Stimulated activated CD8-positive, alpha-beta memory T cell treated with anti-CD3 and anti-CD28 coated beads, Interleukin-15, amount 100 ng/mL, for 4 hours (primary cell): ENCODE measurements around the gene GNG3.
"Not testable (repeated sequence)": the region's sequence is repeated elsewhere in the genome, so short reads cannot be mapped to it uniquely, and the experiment has no call there.

Experiments
- DNase-seq, 2 donors: peaks; one replicate each; pipeline ENCODE4 v3.0.0-alpha.2; 2020; ENCODE audit warnings: low read depth in 2 of 2

Gene GNG3

DNA sequence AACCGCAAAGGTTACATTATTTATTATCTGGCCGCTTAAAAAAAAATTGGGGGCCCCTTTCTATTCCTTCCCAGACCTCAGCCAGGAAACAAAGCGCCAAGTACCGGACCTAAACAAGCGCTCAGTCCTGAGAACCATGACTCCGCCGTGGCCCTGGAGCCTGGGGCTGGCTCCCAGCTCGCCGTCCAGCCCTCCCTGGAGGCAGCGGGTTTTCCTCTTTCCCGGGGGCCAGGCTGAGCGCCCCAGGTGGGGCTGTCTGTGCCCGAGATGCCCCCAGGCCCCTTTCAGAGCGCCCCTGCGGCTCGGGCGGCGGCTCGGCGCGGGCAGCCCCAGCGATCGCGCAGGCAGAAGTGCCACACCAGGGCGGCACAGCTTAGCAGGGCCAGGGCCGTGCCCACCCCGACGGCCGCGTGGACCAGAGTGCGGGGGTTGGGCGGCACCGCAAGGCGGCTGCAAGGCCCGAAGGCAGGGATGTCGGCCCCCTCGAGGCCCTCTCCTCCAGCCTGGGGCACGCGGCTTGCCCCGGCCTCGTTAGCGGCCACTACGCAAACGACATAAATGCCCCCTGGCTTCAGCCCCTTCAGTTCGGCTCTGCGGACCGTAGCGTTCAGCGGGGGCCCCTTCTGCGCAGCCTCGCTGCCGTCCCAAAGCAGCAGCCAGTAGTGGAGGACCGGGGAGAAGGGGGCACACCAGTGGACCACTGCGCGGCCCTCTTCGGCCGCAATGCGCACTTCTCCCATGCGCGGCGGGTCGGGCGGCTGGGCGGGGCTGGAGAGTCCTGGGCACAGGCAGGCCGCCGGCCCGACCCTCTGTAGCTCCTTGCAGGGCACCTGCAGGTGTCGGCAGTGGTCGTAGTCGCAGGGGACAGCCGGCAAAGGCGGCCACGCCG is 19.7 kb upstream of the GNG3 start:
- DNase-seq: no peak

DNA sequence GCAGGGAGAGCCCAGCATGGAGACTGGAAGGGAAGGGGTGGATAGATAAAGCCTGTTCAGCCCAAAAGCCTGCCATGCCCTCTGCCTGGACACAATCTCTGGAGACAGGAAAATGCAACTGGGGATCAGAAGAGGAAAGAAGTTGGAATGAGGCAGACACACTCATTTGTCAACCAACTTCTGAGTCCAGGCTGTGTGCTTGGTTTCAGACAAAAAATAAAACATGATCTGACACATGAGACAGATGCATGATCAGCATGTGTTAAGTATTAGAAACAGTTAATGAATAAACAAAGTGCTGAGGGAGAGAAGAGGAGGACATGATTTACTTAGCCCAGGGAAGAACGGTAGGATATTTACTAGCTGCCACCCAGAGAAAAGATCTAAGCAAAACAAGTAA is 19.0 kb upstream of the GNG3 start:
- DNase-seq: no peak

DNA sequence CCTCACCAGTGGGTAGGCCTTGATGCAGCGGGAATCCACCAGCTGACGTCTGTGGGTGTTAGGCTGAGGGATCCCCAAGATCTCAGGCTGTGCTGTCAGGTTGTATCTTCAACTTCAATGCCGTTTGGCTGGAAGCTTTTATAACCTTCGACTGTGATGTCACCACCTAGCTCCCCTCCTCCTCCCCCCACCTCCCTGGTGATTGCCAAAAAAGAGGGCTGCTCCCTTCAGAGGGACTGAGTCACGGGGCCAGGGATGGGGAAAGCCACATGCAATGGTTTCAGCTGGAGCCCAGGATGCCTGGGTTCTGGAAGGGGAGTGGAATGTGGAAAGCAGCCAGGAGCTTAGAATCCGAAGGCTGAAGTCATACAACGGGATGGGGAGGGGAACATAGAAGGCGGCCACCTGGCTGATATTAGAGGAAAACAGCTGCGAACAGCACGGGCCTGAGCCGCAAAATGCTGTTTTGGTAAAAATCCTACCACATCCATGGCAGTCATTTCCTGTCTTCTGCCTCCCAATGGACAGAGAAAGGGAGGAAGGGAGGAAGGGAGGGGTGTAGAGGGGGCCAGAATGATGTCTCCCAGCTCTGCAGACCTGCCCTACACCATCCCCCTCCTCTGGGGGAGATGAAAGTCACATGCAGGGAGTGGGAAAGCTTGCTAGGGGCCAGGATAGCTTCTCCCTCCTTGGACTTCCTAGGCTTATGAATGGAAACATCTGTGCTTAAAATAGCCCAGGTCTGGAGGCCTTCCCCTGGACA is 17.9 kb upstream of the GNG3 start, which contains the start of gene LRRN4CL:
LRRN4CL (minus strand) TSS at position 110 of the 763 bp plus-strand sequence. CDS start 1,022 bp downstream, outside the sequence.
- no peak for DNase-seq

DNA sequence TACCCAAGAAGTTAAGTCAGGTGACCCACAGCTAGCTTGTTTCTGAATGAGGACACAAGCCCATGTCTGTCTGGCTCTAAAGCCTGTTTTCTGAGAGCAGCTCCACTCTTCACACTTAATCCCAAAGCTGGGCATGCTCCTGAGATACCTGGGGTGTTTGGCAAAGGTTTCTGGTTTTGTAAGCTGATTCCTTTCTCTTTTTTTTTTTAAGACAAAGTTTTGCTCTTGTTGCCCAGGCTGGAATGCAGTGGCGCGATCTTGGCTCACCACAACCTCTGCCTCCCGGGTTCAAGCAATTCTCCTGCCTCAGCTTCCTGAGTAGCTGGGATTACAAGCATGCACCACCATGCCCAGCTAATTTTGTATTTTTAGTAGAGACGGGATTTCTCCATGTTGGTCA is 13.9 kb upstream of the GNG3 start:
- DNase-seq: not testable (repeated sequence)

DNA sequence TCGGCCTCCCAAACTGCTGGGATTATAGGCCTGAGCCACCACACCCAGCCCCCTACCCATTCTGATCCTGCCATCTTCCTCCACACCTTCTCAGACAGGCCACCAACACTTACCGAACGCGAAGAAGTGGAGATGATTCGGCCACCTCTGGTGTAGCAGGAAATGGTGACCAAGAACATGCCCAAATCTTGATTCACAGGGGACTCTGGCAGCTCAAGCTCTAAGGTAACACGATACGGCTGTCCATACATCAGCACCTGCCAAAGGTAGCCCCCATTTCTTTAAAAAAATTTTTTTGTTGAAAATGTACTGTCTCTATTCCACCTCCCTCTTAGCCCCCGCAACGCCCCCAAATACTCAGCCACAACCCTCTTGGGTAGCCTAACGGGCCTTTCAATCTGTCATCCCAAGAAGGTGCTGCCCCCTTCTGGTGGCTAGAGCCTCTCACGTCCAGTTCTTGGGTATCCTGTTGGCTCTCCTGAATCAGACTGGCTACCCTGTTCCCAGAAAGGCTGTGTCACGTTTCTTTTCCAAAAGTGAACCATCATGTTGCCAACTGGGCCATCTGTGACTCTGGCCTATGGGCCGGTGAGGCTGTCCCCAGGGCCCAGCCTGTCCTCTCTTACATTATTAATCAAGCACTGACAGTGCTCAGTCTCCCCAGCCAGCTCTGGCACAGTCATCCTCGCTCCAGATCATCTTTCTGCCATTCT is 12.9 kb upstream of the GNG3 start:
- DNase-seq: peak; percentile 54 to 60

DNA sequence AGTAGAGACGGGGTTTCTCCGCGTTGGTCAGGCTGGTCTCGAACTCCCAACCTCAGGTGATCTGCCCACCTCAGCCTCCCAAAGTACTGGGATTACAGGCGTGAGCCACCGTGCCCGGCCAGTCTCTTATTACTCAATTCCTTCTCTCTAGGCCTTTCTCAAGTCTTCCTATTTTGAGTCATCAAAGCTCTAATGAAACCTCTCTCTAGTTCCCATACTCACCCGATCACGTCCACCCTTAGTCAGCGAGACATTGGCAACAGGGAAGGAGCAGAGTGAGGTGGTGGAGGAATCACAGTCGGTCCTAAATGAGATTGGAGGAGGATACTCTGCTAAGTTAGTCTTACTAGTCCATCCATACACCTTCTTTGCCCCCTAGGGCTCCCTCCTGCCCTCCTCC is 5.2 kb upstream of the GNG3 start:
- DNase-seq: no peak

DNA sequence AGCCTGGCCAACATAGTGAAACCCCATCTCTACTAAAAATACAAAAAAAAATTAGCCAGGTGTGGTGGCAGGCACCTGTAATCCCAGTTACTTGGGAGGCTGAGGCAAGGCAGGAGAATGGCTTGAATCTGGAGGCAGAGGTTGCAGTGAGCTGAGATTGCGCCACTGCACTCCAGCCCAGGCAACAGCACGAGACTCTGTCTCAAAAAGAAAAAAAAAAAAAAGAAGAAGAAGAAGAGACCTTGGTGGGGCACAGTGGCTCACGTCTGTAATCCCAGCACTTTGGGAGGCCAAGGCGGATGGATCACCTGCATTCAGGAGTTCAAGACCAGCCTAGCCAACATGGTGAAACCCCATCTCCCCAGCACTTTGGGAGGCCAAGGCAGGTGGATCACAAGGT is 3.6 kb upstream of the GNG3 start:
- DNase-seq: not testable (repeated sequence)

DNA sequence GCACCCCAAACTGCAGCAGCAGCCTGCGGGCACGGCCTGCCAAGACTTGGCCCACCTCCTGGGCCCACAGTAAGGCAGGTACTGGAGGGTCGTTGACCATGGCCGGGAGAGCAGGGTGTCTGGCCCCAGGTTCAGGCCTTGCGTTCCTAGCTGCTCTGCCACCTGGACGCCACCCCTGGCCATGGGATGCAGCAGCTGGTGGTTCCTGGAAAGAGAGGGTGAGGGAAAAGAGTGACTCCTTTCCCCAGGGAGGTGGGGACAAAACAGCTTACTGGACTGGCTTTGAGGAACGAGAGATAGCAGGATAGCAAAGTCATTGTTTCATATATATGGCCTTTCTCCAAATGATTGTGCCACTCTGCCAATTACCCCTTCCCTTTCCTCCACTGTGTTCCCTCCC is 2.1 kb upstream of the GNG3 start:
- DNase-seq: no peak

DNA sequence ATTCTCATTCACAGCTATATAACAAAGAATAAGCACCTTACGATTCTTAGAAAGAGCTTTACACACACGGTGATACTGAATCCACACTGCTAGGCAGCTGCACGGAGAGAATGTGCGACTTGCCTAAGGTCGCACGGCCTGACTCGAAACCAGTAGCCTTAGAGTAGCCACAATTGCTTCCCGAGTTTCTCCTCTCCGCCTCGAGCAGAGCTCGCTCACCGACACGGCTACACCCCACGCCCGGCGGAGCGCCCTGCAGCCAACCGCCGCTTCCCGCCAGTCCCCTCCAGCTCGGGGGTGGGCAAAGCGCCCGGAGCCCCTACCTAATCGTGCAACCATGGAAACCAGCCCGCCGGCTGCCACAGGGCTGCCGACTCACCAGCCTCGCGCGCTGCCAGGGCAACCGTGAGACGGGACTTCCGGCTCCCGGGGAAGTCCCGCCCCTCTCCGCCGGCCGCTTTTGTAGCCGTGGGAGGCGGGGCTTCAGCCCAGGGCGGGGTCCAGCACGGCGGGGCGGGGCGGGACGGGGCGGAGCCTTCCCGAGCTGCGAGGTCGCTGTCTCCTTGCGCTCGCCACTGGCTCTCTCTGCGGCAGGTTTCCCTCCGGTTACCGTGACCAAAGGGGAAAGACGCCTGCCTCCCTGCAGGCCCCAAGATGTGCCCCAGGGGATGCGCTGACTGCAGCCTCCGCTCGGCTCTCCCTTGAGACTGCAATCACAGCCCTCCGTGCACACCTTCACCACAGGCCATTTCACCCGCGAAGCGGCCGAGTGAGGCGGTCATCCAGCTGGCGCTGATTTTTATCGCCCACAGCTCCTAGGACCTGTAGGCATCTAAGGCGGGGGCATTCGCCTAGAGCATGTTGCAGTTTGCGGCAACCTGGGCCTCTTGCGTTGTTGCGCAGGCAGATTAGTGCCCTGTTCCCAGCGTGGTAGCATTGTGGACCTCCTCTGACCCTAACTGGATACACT is 1.3 kb upstream of the GNG3 start:
- peak; percentile 87 to 89 for DNase-seq

DNA sequence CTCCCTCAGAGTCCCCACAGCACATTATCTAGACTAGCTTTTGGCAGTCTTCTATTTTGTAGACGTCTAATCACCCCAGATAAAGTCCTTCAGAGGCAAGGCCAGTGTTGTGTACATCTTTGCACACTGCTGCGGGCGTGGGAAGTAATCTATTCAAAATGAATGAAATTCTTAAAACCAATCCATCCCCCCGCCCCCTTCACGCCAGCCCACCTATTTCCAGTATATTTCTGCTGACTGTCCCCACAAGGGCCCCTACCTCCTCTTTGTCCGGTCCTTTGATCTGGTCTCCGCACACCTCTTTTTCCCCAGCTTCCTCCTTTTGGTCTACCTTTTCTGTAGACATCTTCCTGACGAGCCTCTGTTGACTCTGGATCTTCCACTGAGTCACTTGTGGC is 627 bp upstream of the GNG3 start:
- DNase-seq: no peak

DNA sequence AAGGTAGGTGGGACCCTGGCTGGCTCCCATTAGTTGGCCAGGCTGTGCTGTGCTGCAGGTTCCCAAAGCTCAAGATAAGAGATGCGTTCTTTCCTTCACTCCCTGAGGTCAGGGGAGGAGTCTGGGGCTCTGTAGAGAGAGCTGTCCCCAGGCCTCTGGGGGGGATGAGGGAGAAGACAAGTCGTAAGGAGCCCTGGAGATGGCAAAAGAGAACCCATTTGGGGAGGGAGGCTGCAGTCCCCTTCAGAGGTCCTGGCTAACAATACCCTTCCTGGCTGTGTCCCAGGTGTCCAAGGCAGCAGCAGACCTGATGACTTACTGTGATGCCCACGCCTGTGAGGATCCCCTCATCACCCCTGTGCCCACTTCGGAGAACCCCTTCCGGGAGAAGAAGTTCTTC is 916 bp downstream of the GNG3 start:
- no peak for DNase-seq

DNA sequence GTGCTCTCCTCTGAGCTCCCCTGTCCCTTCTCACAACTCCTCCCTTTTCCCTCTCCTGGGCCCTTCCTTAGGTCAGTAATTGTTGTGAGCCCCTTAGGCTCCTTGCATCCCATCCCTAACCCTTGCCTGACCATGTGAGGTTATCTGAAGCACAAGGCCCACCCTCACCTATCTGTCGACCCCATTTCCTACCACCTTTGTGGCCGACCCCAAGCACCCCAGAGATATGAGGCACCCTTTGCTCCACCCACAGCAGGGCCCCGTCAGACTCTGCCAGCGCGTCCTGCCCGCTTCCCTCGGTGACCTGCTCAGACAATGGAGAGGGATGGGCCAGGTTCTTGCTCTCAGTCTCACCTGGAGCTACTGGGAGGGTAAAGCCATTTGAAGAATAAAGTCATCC is 1.3 kb downstream of the GNG3 start:
- peak in 1 of 2 donors; percentile 22 for DNase-seq

DNA sequence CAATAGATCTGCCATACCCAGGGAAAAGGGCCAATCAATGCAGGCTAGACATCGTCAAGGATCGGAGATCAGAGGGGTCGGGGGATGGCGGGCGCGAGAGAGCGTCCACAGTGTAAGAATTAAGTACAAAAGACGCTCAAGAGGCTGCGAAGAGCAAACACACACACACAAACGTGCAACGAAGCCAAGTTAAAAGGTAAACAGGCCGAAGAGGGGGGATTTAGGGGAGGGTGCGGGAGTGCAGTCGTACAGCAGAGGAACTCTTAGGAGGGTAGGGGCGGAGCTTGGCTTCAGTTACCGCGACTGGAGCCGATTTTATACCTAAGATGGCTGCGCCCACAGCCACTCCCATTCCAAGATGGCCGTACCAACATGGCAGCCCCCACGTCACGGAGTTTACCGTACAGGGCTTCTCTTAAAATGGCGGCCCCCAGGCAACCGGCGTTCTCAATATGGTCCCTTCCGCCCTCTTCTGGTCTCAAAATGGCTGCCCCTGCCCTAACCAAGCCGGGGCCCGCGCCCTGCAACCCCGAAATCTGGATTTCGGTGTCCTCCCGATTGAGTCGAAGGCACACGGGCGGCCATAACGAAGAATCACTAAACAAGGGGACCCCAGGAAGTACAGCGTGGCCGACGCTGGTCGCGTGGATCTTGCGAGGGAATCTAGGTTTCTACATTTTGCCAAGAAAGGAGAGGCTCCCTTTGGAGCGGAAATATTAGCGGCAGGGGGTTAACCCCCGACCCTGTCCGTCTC is 1.9 kb downstream of the GNG3 start:
- peak; percentile 89 to 96 for DNase-seq

DNA sequence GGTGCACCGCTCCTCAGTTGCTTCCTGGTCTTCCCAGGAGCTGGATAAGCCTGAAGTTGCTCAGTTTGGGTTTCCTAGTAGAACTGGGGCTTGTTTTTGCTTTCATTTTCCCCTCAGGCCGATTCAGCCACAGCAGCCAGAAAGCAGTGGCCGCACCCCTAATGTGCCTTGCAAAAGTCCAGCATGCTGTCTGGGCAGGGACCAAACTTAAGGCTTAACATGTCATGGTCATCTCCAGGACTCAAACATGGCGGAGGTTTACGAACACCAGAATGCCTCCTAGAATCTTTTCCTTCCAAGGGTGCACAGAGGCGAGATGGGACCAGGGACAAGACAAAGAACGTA is 2.5 kb downstream of the GNG3 start:
- no peak for DNase-seq

DNA sequence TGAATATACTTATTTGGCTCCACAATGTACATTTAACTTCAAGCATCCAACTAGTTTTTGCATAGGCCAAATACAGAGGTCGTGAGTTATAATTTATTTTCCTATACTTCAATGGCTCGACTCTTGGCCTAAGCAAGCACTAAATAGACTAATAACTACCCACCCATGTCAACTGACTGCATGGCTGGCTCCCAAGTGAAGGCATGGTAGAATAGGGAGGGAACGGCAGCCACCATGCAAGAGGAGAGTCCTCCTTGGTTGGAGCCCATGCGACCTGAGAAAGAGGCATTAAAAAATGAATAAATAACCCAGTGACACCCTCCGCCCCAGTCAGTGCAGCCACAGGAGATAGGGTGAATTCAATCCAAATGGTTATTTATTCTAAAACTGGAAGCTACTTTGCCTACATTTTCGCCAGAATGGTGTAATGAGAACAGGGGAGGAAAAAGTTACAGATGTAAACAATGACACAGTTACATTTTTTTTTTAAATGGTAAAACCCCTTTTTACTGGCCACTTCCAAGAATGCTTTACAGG is 4.9 kb downstream of the GNG3 start:
- DNase-seq: no peak

DNA sequence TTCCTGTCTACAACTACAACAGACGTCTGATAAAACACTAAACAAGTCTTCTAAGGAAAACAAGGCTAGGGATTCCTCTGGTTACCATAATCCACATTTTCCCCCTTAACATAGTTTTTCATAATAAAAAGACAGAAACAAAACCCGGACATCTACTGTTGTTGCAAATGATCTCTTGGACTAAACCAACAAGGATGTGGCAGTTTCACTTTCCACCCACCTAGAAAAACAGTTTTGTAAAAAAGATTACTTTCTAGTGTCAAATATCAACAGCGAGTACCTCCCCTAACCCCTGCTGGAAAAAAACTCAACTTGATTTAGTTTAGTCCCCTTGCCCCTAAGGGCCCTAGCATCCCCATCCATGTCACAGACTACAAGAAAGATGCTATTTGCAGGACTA is 5.4 kb downstream of the GNG3 start:
- no peak for DNase-seq

DNA sequence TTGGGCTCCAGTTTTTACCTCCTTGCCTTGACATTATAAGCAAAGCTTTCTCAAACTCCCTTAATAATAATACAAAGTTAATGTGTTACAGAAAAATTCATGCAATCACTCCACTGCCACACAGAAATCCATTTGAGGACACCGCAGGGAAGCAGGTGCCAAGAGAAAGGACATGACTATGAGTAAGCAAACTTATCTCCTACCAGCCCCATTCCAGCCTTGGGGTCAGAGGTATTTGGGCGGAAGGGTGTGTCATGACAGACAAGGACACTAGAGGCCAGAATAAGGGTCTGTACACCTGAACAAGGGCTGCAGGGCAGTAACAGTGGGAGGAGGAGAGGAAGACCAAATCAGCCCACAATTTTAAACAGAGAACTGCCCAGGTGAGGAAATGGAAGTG is 5.9 kb downstream of the GNG3 start:
- no peak for DNase-seq

DNA sequence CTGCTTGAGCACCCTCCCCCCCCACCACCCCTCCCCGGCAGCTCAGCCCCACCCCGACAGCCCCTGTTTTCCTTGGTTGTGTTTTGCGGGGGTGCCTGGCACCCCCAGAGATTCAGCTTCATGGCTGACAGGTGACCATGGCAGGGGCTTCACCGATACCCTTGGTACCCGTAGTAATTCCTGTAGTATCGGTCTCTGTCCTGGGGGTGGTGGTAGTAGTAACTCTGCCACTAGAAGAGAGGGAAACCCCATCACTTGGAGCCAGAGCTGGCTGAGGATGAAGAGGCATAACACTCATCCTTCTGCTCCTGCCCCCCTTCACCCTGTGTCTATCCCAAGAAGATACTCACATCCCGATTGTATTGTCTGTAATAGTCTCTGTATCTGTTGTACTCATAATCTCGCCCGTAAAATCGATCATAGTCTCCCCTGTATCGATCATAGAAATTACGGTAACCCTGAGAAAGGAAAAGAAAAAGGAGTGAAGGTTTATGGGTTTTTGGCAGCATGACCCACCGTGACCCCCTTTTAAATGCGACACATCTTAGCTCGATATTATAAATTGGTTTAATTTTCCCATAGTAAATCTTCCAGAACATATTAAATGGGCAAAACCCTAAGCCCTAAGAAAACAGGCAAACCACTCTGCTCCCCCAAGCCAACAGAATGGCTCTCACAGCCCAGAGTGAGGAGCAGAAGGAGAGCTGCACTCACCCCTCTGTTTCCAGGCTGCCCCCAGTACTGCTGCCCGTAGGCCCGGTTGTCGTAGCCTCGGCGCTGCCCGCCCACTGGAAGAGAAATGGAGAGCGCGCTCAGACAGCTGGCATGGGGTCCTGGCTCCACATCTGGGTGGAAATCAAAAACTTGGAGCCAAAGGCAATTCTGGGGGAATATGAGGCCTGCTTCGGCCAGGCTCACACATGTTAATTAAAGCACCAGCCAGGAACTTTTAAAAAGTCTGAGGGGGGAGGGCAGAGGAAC is 8.0 kb downstream of the GNG3 start:
- DNase-seq: no peak

DNA sequence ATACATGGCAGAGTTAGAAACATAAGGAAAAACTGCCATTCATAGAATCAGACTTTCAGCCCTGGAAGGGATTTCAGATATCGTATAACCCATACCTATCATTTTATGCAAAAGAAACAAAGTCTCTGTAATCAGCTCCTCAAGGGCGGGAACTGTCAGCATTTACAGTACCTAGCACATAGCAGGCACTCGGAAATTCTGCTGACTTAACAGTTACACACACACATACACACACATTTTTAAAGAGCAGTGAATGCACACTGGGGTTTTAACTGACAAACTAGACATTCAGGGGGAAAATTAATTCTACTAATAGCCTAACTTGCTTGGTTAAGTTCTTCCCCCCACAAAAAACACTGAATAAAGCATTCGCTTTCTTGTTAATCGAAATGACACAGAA is 8.7 kb downstream of the GNG3 start:
- no peak for DNase-seq
